Dedifferentiated amniotic fluid mesenchymal stem cell (primary cell): Measurements from ENCODE around the gene ITGA6.

ENCODE experiments used
- DNase-seq: peaks from one replicate; pipeline ENCODE4 v3.0.0-alpha.2; 2016; ENCODE audit errors: extremely low spot score

The ITGA6 gene

DNA sequence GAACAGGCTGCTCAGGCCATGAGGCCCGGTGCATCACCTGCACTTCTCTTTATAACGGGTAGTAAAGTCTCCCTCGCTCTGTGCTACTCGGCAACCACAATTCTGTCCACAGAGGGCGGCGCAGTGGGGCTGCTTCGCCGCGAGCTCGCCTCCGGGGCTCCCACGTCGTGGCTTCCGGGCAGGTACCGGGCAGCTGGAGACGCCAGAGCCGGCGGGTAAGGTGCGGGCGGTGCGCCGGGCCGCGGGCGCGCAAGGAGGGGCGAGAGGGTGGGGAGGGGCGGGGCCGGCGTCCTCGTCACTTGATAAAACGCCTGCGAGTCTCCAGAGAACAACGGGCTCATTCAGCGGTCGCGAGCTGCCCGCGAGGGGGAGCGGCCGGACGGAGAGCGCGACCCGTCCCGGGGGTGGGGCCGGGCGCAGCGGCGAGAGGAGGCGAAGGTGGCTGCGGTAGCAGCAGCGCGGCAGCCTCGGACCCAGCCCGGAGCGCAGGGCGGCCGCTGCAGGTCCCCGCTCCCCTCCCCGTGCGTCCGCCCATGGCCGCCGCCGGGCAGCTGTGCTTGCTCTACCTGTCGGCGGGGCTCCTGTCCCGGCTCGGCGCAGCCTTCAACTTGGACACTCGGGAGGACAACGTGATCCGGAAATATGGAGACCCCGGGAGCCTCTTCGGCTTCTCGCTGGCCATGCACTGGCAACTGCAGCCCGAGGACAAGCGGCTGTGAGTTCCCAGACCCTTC, at the start of gene ITGA6:
Gene ITGA6 (plus strand): TSS at position 331 of the 734 bp plus-strand sequence.
- no peak for DNase-seq

DNA sequence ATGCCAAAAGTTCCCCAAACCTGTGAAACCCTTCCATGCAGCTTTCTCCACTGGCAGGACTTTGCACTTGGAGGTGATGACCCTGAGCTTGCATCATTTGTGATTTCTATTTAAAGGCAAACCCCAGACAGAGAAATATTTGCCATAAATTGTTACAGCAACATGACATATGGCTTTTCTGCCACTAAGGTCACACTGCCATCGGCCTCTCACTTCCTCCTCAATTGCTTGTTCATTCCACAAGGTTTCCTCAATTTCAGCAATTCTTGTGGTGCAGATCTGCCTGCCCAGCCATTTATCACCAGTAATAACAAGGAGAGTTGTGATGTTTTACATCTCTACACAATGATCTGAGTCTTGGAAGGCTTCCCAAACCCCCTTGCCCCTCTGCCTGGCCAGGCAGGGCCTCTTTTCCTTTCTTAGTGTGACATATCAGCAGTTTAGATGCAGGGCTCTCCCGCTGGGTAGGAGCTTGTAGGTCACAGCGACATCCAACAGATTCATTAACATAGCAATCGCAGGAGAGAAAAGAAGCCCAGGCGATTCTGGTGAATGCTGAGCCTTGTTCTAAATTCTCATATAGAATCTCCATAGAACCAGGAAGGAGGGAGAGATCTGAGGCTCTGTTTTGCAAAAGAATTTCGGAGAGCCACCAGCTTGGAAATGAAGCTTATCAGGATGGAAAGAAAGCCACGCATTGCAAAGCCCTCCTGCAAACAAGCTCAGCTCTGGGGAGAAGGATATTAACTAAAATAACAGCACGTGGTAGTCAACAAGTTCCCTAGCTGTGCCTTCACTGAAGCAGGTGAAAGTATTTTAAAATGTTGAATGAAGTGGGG, 46.7 kb upstream of the ITGA6 start:
- no peak for DNase-seq

DNA sequence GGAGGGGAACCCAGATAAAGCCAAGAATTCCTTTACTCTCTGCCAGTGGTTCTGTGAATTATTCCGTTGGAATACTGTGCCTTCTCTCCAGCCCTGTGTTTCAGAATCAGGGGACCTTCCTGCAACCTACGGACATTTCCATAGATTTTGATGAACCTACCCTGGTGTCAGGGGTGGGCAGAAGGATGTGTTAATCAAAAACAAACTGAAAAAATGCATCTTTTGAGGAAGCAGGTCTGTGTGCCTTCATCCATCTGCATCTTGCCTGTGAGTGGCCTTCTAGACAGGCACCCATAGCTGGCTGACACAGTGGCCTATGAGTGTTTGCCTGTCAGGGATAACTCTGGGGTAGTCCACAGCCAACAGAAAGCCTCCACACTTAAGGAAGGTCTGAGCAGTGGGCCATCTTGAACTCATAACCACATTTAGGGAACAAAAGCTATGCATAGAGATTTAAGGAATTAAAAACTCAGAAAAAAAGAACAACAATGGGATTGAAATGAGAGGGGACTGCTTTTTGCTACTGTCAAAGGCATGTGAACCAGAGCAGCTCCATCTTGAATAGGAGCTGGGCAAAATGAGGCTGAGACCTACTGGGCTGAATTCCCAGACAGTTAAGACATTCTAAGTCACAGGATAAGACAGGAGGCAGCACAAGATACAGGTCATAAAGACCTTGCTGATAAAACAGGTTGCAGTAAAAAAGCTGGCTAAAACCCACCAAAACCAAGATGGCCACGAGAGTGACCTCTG, 45.9 kb upstream of the ITGA6 start:
- no peak for DNase-seq

DNA sequence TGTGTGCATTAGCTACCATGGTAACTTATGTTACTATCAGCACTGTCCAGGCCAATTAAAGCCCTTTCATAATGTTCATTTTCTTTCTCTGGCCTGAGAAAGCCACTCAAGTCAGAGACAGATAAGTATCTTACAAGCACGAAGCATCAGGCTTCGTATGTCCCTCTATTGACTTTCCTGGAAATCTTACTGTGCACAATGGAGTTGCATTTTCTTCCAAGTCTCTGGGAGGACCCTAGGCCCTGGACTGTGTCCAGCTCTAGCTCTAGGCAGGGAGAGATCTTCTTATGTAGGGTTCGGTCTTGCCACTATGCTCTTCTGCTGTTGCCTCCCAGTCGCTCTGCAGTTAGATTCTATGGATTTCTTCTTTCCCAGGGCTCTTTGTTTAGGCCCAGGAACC, 40.0 kb upstream of the ITGA6 start:
- no peak for DNase-seq

DNA sequence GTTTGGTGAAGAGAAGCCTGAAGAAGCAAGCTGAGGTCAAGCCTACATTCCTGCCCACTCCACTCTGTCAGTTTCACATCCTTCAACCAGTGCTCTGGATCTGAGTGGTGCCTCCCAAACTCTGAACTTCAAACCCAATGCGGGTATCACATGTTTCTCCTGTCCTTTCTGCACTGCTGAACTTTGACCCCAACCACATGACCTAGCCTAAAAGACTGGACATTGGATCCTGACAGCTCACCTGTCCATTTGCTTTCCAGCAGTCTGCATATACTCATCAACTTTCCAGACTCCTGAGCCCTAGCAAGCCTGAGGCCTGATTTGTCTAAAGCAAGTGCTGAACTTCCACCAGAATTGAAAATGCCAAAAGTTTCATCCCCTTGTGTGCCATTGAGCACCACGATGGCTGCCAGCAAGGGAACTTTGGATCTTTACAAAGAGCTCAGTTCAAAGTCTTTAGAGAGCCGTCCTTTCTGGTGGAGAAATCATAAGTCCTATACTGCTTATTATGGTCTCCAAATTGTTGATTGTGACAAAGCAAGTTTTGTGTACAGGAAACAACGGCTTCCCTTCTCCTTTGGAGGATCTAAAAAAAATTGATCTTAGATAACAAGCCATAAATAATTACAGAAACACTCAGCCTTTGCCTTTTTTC, 37.6 kb upstream of the ITGA6 start:
- no peak for DNase-seq

DNA sequence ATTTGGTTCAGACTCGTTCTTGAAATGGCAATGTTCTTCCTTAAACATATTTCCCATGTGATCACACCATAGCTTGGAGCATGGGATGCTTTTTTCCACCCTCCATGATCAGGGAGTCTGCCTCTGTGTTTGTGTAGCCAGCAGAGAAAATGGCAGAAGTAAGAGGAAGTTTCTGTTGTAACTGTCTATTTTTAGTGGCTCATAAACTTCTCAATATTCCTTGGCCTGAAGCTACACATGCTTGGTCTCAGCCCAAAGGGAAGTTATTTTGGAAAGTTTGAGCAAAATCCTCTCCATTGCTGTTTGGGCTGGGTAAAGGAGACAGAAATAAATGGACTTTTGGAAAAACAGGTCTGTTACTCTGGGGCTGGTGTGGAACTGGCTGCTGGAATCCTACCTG, 33.4 kb upstream of the ITGA6 start:
- no peak for DNase-seq

DNA sequence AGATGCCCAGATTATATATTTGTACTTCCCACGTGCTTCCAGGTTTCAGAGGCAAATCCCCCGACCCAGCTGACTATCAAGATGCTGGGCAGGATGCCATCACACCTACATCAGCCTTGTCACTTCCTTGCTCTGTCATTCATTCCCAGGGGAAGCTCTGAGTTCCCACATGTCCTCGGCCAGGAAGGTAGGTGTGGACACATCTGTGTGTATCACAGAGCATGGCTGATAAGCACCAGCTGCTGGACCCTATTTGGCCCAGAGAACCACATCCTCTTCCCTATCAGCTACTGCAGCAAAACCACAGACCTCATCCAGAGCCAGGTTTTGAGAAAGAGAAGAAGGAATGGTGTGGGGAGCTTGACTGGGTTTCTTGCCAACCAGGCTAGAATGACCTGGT, 31.9 kb upstream of the ITGA6 start:
- DNase-seq, result no peak

DNA sequence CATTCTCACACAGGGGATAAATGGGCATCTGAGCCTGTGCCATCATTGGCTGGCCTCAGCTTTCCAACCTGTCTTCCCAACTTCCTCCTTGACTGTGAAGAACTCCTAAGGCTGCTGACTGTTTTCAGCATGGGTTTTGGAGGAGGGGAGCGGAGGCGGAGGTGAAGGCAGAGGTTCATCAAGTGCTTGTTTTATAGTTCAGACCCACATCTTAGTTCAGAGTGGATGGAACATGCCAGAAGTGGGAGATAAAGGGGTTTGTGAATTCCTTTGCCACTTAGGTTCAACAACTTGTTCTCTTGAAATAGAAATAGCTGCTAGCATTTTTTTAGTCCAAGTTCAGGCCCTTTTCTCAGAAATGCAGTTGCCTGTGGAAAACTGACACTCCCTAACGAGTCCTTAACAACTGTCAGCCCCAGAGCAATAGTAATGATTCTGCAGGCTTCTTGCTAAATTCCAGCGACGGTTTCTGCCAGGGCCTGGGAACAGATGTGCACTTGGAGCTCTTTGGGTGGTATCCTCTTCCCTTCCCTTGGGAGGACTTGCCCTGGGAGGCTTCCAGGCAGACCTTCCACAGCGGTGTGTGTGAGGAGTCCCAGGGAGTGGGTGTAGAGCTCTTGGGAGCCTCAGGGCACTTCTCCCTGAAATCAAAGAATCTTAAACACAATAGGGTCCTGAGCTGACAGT, 30.1 kb upstream of the ITGA6 start:
- peak; percentile 17 for DNase-seq

DNA sequence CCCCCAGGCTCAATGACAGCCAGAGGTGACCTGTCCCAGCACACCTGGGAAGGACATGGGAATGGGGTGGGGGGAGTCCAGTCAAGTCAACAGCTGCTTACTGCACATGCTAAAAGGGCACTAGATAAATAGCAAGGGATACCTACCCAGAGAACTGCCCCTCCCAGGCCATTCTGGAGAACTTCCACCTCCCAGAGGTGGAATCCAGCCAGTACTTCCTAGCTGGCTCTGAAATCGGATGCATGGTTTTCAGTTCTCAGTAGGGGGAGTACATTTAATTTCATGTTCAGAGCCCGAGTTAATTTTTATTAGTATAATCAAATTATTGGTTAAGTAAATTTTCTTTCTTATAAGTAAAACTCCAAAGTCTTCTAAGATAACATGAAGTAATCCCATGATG, 28.9 kb upstream of the ITGA6 start:
- no peak for DNase-seq

DNA sequence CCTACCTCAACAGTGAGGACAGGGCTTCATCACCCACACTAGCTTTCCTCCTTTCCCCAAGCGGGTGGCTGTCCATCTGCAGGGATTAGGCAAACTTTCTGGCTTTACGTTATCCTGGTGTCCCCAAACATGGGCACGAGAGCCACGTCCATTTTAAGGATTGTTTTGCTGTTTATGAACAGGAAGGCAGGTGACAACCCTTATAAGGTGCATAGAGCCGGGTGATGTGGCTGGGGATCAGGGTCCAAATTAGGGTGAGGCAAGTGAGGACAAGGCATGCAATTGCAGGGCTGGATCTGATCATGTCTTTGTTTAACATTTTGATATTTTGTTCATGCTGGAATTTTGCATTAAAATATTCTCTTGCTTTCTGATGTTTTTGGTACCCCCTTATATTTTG, 27.6 kb upstream of the ITGA6 start:
- no peak for DNase-seq

DNA sequence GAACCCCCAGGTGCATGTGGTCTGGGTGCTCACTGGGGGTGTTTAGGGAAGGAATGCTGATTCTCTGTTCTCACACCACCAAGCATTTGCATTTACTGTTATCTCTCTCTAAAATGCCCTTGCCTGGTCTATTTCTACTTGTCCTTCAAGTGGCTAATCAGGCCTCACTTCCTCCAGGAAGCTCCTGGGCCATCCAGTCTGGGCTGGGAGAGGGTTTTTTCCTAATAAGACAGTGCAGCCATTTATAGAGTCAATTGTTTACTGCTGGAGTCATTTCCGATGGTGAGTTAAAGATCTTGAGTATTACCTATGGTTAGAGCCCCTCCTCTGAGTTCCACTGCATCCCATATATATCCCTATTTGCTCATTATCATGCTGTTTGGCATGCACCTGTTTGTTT, 25.2 kb upstream of the ITGA6 start:
- no peak for DNase-seq

DNA sequence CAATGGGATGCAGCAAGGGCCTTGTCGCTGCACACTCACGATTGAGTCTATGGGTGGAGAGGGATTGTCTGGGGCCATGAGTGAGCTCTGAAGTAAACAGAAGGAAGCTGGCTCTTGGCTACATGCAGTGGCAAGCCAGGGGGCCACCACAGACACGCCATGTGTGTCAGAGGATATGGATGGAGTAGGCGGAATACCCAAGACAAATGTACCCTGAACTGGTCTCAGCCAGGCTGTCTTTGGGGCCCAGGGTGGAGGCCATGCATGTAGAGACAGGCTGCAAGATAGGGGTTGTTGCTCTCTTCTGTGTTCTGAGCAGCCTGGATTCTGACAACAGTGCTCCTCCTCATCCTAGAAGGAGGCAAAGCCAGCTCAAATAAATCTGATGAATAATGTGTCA, 24.0 kb upstream of the ITGA6 start:
- no peak for DNase-seq

DNA sequence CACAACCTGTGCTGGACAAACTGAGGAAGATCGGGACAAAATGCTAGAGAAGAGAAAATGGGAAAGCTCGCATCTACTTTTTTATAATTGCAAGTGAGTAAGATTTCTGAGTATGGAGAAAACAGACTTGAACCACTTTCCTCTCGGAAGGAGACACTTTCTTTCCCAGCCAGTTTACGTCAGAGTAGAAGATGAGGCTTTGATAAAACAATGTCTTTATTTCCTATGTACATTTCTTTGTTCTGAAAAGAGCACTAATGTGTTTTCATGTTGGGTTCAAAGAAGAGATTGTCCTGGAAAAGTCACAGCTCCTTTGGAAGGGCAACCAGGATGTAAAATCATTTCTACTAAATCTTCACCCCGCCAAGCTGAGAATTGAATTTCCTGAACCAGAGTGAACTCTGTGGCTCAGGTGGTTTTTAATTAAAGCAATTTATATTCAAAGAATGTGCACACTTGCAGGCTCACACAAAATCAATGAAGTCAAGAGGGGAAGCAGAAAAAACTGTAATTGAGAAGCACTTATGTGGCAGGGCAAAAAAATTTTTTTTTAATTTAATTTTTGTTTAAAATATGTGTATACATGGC, 23.4 kb upstream of the ITGA6 start:
- DNase-seq, result no peak

DNA sequence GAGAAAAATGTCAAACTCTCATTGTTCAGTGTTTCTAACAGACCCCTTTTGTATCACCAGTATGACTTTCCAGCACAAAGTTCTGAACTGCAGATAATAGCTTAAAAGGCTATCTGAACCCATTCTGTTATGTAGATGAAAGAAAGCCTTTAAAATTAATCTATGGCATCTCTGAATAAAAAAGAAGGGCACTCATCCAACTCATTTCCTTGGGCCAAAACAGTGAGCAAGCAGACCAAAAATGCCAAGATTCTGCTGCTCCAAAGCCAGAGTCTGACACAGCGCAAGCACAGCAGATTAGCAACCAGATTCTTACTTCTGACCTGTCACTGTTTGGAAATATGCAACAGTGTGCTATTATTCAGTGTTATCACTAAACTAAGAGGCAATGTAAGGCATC, 22.6 kb upstream of the ITGA6 start:
- DNase-seq, result peak; percentile 71

DNA sequence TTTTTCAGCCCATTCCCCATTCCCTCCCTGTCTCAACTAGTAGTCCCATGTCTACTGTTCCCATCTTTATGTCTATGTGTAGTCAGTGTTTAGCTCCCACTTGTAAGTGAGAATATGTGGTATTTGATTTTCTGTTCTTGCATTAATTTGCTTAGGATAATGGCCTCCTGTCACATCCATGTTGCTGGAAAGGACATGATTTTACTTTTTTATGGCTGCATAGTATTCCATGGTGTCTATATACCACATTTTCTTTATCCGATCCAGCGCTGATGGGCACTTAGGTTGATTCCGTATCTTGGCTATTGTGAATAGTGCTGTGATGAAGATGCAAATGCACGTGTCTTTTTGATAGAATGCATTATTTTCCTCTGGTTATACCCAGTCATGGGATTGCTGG, 21.7 kb upstream of the ITGA6 start:
- DNase-seq, result no peak

DNA sequence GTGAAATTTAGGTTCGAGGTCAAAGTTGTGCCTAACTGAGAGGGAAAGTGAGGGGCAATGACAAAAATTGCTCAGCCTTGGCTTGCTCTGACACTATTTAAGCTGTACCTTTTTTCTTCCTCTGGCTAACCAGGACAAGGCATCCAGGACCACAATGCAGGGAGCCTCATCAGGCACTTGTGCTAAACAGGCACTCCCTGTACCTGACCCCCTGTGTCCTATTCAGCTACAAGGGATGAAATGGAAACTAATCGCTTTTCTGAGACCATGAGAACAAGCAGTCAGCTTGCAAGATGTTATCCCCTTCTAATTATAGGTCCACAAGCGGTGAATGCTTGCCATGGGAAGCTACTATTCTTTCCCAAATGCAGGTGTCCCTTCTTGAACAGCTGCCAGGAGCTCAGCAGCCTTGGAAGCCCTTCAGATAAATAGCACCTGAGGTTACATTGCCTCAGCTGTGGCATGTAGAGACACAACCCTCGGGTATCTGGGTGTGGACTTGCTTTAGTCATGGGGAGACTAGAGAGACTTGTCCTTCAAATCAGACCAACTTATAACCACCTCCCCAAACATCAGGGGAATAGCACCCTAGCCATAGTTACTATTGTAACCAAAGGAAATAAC, 19.1 kb upstream of the ITGA6 start:
- DNase-seq, result no peak

DNA sequence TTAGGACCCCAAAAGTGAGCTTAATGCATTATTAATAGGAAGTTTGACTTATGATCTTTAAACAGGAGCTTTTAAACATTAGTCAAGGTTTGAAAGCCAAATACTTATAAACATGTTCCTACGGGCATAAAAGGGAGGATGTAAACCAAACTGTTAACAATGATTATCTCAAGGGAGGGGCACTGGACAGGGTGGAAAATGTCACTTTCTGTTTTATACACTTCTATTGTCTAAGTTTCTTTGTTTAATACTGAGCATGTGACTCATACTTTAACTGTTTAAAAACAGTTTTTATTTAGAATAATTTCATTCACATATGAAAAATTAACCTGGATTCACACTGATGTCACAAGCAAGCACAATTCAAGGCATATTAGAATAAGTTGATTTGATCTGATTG, 18.3 kb upstream of the ITGA6 start:
- DNase-seq, result no peak

DNA sequence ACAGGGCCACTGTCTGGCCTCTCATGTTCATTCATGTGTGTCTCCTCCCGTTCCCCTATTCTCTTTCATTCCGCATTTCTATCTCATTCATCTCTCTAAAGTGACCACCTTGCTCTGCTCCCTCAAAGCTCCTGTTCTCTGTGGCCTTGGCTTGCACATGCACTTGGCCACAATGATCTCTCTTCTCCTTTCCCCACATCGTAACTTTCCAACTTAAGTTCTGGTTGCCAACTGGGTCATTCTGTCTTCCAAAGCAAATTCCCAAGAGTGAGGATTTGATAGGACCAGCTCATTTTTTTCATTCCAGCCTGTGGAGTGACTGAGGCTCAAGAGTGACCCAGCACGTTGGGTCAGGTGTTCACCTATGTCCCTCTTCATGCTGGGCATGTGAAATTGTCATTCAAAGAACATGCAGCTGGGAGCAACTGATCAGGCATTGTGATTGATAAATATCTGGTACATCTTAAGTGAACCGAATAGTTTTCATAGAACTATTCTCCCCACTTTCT, 14.3 kb upstream of the ITGA6 start:
- DNase-seq, result no peak

DNA sequence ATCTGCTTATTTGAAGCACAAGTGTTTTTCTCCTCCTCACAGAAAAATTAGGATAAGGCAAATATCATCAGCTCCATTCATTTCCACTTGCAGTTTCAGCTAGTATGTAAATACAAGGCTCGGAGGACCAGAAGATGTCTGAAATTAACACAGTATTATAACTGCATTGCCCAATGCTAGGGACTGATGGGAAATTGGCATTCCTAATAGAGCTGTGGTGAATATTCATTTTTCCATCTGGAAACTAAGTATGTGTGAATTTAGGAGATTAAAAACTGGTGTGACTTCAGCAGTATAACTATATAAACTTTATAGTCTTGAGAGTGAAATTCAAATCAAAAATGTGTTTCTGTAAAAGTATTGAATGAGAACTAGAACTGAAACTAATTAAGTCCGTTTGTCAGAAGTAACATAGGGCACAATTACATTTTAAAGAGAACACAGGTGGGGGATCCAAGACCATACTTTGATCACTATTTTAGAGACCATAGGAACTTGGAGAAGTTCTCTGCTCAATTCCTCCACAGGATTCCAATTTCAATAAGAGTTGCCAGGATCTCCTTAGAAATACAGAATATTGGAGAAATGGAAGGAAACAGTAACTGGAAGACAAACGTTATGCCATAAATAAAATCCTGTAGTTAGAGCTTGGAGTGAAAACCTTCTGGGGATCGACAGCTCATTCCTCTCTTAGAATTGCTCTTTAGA, 12.1 kb upstream of the ITGA6 start:
- DNase-seq, result no peak

DNA sequence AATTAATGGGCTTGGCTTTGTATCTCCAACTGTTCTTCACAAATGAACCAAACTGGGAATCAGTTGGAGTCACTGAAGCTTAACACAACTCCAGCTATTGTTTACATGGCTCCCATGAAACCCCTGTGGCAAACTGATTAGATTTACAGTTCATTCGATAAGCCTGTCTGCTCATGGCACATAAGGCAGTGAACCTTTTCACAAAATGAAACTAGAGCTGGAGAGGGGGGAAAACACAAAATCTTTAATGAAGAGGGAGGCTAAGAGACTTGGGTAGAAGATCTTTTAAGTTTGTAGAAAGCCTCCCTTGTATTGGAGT, 11.6 kb upstream of the ITGA6 start:
- DNase-seq, result no peak
